Tibial nerve (tissue), 4 donors: ENCODE results near the gene JAZF1. TPM values are rescaled to one million over a fixed set of nuclear protein-coding genes. Genes with fewer than 3 reads are reported as not detected.

Experiments used
- DNase-seq, 2 donors: peaks; one replicate each; pipeline ENCODE4 v3.0.0-alpha.2; 2019; ENCODE audit warnings: low spot score in 2 of 2
- H3K27ac ChIP-seq, 4 donors: fragments of 200-600 bp; sonication (generic) in 3 of 4; one replicate each; pipeline ENCODE4 v1.5.1; 2017 to 2019; ENCODE audit warnings: mild to moderate bottlenecking in 1 of 4
- H3K27me3 ChIP-seq, 2 donors: fragments of 200-600 bp; sonication (generic) in 1 of 2; one replicate each; pipeline versions ENCODE4 v1.5.1 to v1.6.0; 2017 to 2019
- H3K36me3 ChIP-seq, 3 donors: fragments of 200-600 bp; sonication (generic); one replicate each; pipeline ENCODE4 v1.5.1; 2018 to 2019
- H3K4me1 ChIP-seq, 4 donors: fragments of 200-600 bp; sonication (generic) in 3 of 4; one replicate each; pipeline ENCODE4 v1.5.1; 2017 to 2019
- H3K4me3 ChIP-seq, 4 donors: fragments of 200-600 bp; sonication (generic) in 3 of 4; one replicate each; pipeline ENCODE4 v1.5.1; 2017 to 2019; ENCODE audit warnings: mild to moderate bottlenecking in 1 of 4, moderate library complexity in 1 of 4
- H3K9me3 ChIP-seq, 4 donors: fragments of 200-600 bp; sonication (generic) in 3 of 4; one replicate each; pipeline ENCODE4 v1.5.1; 2017 to 2019
- CTCF ChIP-seq, 5 experiments: fragments of 200-600 bp in 3 of 5; fragments of 450-650 bp in 2 of 5; sonication (generic) in 3 of 5; IDR thresholded peaks; one replicate each; pipeline ENCODE4 v1.5.1; 2016 to 2019; ENCODE audit warnings: antibody characterized with exemption in 5 of 5, mild to moderate bottlenecking in 3 of 5, moderate library complexity in 2 of 5
- EP300 ChIP-seq, 2 donors: sonication (generic); formaldehyde crosslinking; IDR thresholded peaks; one replicate each; pipeline ENCODE4 v1.6.1; 2017; ENCODE audit warnings: antibody characterized with exemption in 2 of 2, mild to moderate bottlenecking in 1 of 2
- POLR2A ChIP-seq, 2 donors: fragments of 450-650 bp; IDR thresholded peaks; one replicate each; pipeline ENCODE4 v1.6.1; 2017; ENCODE audit warnings: antibody characterized with exemption in 2 of 2, mild to moderate bottlenecking in 2 of 2, moderate library complexity in 2 of 2
- WGBS, 2 donors: methylation state at CpG; one replicate each; pipeline ENCODE4 v1.1.5; 2018; 5-methylcytosine and 5-hydroxymethylcytosine counted together
- total RNA-seq, 4 donors: library from RNA; depleted of rRNA; stranded (reverse); fragments of >200 nt; gene quantifications; one replicate each; pipeline ENCODE4 v1.1.0, GENCODE V29; 2016

JAZF1 gene
- total RNA-seq, 4 donors from 2014 or later: 6.9 to 17.5 (median 10.7) TPM

- no peaks in the 10 kb centered on the region for H3K27me3 ChIP-seq
- H3K27ac ChIP-seq: peak overlapping the region in 2 of 4 donors; percentile 61 to 89
- H3K9me3 ChIP-seq: no peaks in the 10 kb centered on the region
- TF ChIP-seq POLR2A (IDR thresholded peaks at IDR 0.05) (no peak), EP300 (IDR thresholded peaks at IDR 0.05) (no peak), CTCF (IDR thresholded peaks at IDR 0.05) (no peak)
- peaks cover 0 to 55% (median 3%) of the 10 kb centered on the region in 4 donors for H3K4me1 ChIP-seq
- WGBS, 2 donors: 71 to 72% methylated on average over 5 of the region's 5 CpGs
- DNase-seq: no peak
- no peaks in the 10 kb centered on the region for H3K36me3 ChIP-seq
- H3K4me3 ChIP-seq: peak overlapping the region; percentile 50 to 97 (median 66)
These were observed 2.0 kb downstream of the JAZF1 start for GRCh38 chr7:28178599-28178998.

- TF ChIP-seq CTCF (IDR thresholded peaks at IDR 0.05) (no peak), POLR2A (IDR thresholded peaks at IDR 0.05) (no peak), EP300 (IDR thresholded peaks at IDR 0.05) (no peak)
- no peaks in the 10 kb centered on the region for H3K9me3 ChIP-seq
- no peak overlapping the region for H3K4me3 ChIP-seq
- no peaks in the 10 kb centered on the region for H3K27me3 ChIP-seq
- H3K27ac ChIP-seq: no peak overlapping the region
- no peak for DNase-seq
- 72 to 79% methylated on average over 1 of the region's 1 CpG for WGBS, 2 donors
- H3K36me3 ChIP-seq: no peaks in the 10 kb centered on the region
- peaks cover 0 to 55% (median 3%) of the 10 kb centered on the region in 4 donors for H3K4me1 ChIP-seq
These were observed 2.8 kb downstream of the JAZF1 start for GRCh38 chr7:28177836-28178235.

GRCh38 chr7:28176645-28177044 lies 4.0 kb downstream of the JAZF1 start:
- Histone ChIP-seq H3K9me3 (no peaks in the 10 kb centered on the region), H3K4me3 (no peak overlapping the region), H3K4me1 (peaks cover 0 to 48% (median 3%) of the 10 kb centered on the region in 4 donors), H3K36me3 (no peaks in the 10 kb centered on the region), H3K27ac (no peak overlapping the region), H3K27me3 (no peaks in the 10 kb centered on the region)
- TF ChIP-seq EP300 (IDR thresholded peaks at IDR 0.05) (no peak), CTCF (IDR thresholded peaks at IDR 0.05) (no peak), POLR2A (IDR thresholded peaks at IDR 0.05) (no peak)
- DNase-seq: no peak
- WGBS, 2 donors: 64 to 73% methylated on average over 2 of the region's 2 CpGs

- Histone ChIP-seq H3K27me3 (no peaks in the 10 kb centered on the region), H3K4me1 (peaks cover 0 to 44% (median 3%) of the 10 kb centered on the region in 4 donors), H3K4me3 (no peak overlapping the region), H3K36me3 (no peaks in the 10 kb centered on the region), H3K27ac (no peak overlapping the region), H3K9me3 (no peaks in the 10 kb centered on the region)
- DNase-seq: no peak
- WGBS, 2 donors: 83 to 87% methylated on average over 4 of the region's 4 CpGs
- TF ChIP-seq EP300 (IDR thresholded peaks at IDR 0.05): no peak
- TF ChIP-seq POLR2A (IDR thresholded peaks at IDR 0.05): no peak
- TF ChIP-seq CTCF (IDR thresholded peaks at IDR 0.05): no peak
These were observed 4.4 kb downstream of the JAZF1 start for GRCh38 chr7:28176174-28176573.

GRCh38 chr7:28174901-28175661 lies 5.5 kb downstream of the JAZF1 start:
- DNase-seq: no peak
- Histone ChIP-seq H3K36me3 (no peaks in the 10 kb centered on the region), H3K27ac (no peak overlapping the region), H3K4me3 (no peak overlapping the region), H3K4me1 (peaks cover 0 to 39% (median 3%) of the 10 kb centered on the region in 4 donors), H3K27me3 (no peaks in the 10 kb centered on the region), H3K9me3 (no peaks in the 10 kb centered on the region)
- TF ChIP-seq POLR2A (IDR thresholded peaks at IDR 0.05) (no peak), EP300 (IDR thresholded peaks at IDR 0.05) (no peak), CTCF (IDR thresholded peaks at IDR 0.05) (no peak)
- 84 to 87% methylated on average over 8 of the region's 8 CpGs for WGBS, 2 donors
